Activated CD8-positive, alpha-beta T cell treated with anti-CD3 and anti-CD28 coated beads for 36 hours (primary cell): ENCODE data around the gene ESYT3. TPM values are rescaled to one million over a fixed set of nuclear protein-coding genes. Genes with fewer than 3 reads are reported as not detected.

ENCODE experiments used
- ATAC-seq: fragments of 200-7000 bp; cut with Tn5 transposase; one replicate; pipeline ENCODE4 v1.10.0; 2021; ENCODE audit warnings: mild to moderate bottlenecking, moderate library complexity
- CTCF ChIA-PET: fragments of 350-600 bp; sonication (Branson Sonifier 250); formaldehyde crosslinking; loops from one replicate; lab custom pipeline; 2021; ENCODE audit warnings: antibody characterized with exemption; lab: Charles Lee
- POLR2A ChIA-PET: fragments of 350-600 bp; sonication (Branson Sonifier 250); formaldehyde crosslinking; loops from one replicate; lab custom pipeline; 2021; ENCODE audit warnings: antibody characterized with exemption; lab: Charles Lee
- DNase-seq: peaks from one replicate; pipeline ENCODE4 v3.0.0-alpha.2; 2020
- H3K27ac Mint-ChIP-seq: one replicate; pipeline ENCODE4 v1.8.0; 2021; ENCODE audit warnings: mild to moderate bottlenecking, mixed read lengths
- H3K27me3 Mint-ChIP-seq: one replicate; pipeline ENCODE4 v1.8.0; 2021; ENCODE audit warnings: mixed read lengths
- H3K36me3 Mint-ChIP-seq: one replicate; pipeline ENCODE4 v1.8.0; 2021; ENCODE audit warnings: low read depth, mixed read lengths
- H3K4me1 Mint-ChIP-seq: one replicate; pipeline ENCODE4 v1.8.0; 2021; ENCODE audit warnings: low read depth, mixed read lengths
- H3K4me3 Mint-ChIP-seq: one replicate; pipeline ENCODE4 v1.8.0; 2021; ENCODE audit warnings: mild to moderate bottlenecking, moderate library complexity, mixed read lengths
- H3K9me3 Mint-ChIP-seq: one replicate; pipeline ENCODE4 v1.8.0; 2021; ENCODE audit warnings: mixed read lengths
- CTCF ChIP-seq: fragments of 200-600 bp; IDR thresholded peaks from one replicate; pipeline ENCODE4 v1.8.0; 2022; ENCODE audit warnings: antibody characterized with exemption, mild to moderate bottlenecking
- intact Hi-C: fragments of 100-400 bp; cut with micrococcal nuclease; formaldehyde crosslinking; loops from one replicate; pipeline ENCODE4 v1.10.0; 2022
- total RNA-seq, 2 experiments: library from RNA; stranded (reverse); gene quantifications; one replicate each; pipeline ENCODE4 v1.2.3, GENCODE V29; 2021

Gene ESYT3
- total RNA-seq, 2 experiments from 2014 or later, result 0.09 to 0.16 TPM

GRCh38 chr3:138394156-138394555 lies 40.3 kb upstream of the ESYT3 start:
- ChIA-PET POLR2A (no interaction called here), CTCF (no interaction called here)
- Mint-ChIP-seq H3K9me3 (no peaks in the 10 kb centered on the region), H3K4me1 (no peaks in the 10 kb centered on the region), H3K4me3 (no peak overlapping the region), H3K36me3 (no peaks in the 10 kb centered on the region), H3K27ac (no peak overlapping the region), H3K27me3 (peaks cover 5% of the 10 kb centered on the region)
- no peak for TF ChIP-seq CTCF
- DNase-seq, result no peak
- intact Hi-C loops, result no loop called here
- ATAC-seq, result no peak

GRCh38 chr3:138394686-138395085 lies 39.7 kb upstream of the ESYT3 start:
- no peak for DNase-seq
- H3K4me1 Mint-ChIP-seq, result no peaks in the 10 kb centered on the region
- no peak overlapping the region for H3K4me3 Mint-ChIP-seq
- H3K36me3 Mint-ChIP-seq, result no peaks in the 10 kb centered on the region
- no peaks in the 10 kb centered on the region for H3K9me3 Mint-ChIP-seq
- no peak overlapping the region for H3K27ac Mint-ChIP-seq
- ChIA-PET CTCF (no interaction called here), POLR2A (no interaction called here)
- intact Hi-C loops, result no loop called here
- no peak for ATAC-seq
- TF ChIP-seq CTCF, result no peak
- peaks cover 5% of the 10 kb centered on the region for H3K27me3 Mint-ChIP-seq

GRCh38 chr3:138395865-138396751 lies 38.3 kb upstream of the ESYT3 start:
- H3K9me3 Mint-ChIP-seq, result no peaks in the 10 kb centered on the region
- CTCF ChIA-PET, result no interaction called here
- H3K4me1 Mint-ChIP-seq, result no peaks in the 10 kb centered on the region
- no peak for ATAC-seq
- H3K36me3 Mint-ChIP-seq, result no peaks in the 10 kb centered on the region
- peaks cover 5% of the 10 kb centered on the region for H3K27me3 Mint-ChIP-seq
- no peak overlapping the region for H3K27ac Mint-ChIP-seq
- DNase-seq, result no peak
- TF ChIP-seq CTCF, result no peak
- POLR2A ChIA-PET, result interaction anchor here (1.6 kb wide), 1 partner anchor 13 kb away, joined by 3 read pairs; no protein-coding TSS in a partner anchor
- no peak overlapping the region for H3K4me3 Mint-ChIP-seq
- intact Hi-C loops, result no loop called here

- POLR2A ChIA-PET, result interaction anchor here (1.6 kb wide), 1 partner anchor 12 kb away, joined by 3 read pairs; no protein-coding TSS in a partner anchor
These were observed 37.5 kb upstream of the ESYT3 start for GRCh38 chr3:138396752-138397410.

More at GRCh38 chr3:138396752-138397410, 37.5 kb upstream of the ESYT3 start:
- intact Hi-C loops, result no loop called here
- H3K4me1 Mint-ChIP-seq, result no peaks in the 10 kb centered on the region
- H3K4me3 Mint-ChIP-seq, result no peak overlapping the region
- CTCF ChIA-PET, result no interaction called here
- no peak for ATAC-seq
- no peak overlapping the region for H3K27ac Mint-ChIP-seq
- no peaks in the 10 kb centered on the region for H3K36me3 Mint-ChIP-seq
- peaks cover 5% of the 10 kb centered on the region for H3K27me3 Mint-ChIP-seq
- no peaks in the 10 kb centered on the region for H3K9me3 Mint-ChIP-seq
- TF ChIP-seq CTCF, result no peak
- no peak for DNase-seq
